Astrocyte (in vitro differentiated cells and primary cell): ENCODE data around the gene SRRM4. TPM values are rescaled to one million over a fixed set of nuclear protein-coding genes. Genes with fewer than 3 reads are reported as not detected.

Source experiments
- DNase-seq: peaks from one replicate; pipeline ENCODE4 v3.0.0-alpha.2; 2010; ENCODE audit warnings: low read depth
- FAIRE-seq: peaks from 2 replicates; lab custom pipeline; 2011; peaks lifted over from hg19 to GRCh38; lab: Jason Lieb, UNC
- H2AFZ ChIP-seq: 2 replicates; pipeline ENCODE4 v1.6.0; 2012; ENCODE audit warnings: low read depth, low read length, inconsistent platforms
- H3K27ac ChIP-seq: 2 replicates; pipeline ENCODE4 v1.5.1; 2011; ENCODE audit warnings: low read depth, low read length, inconsistent platforms
- H3K27me3 ChIP-seq: 2 replicates; pipeline ENCODE4 v1.6.0; 2011; ENCODE audit warnings: low read length, inconsistent platforms; ENCODE audit not compliant: insufficient read depth
- H3K36me3 ChIP-seq: 2 replicates; pipeline ENCODE4 v1.5.1; 2011; ENCODE audit warnings: low read length, inconsistent platforms; ENCODE audit not compliant: insufficient read depth
- H3K4me1 ChIP-seq: 2 replicates; pipeline ENCODE4 v1.5.1; 2011; ENCODE audit warnings: low read length, inconsistent platforms; ENCODE audit not compliant: insufficient read depth
- H3K4me2 ChIP-seq: 2 replicates; pipeline ENCODE4 v1.6.0; 2012; ENCODE audit warnings: low read length, inconsistent platforms
- H3K4me3 ChIP-seq: 2 replicates; pipeline ENCODE4 v1.5.1; 2011; ENCODE audit warnings: low read depth, mild to moderate bottlenecking, low read length, inconsistent platforms; ENCODE audit not compliant: insufficient read depth
- H3K79me2 ChIP-seq: 2 replicates; pipeline ENCODE4 v1.6.0; 2012; ENCODE audit warnings: mild to moderate bottlenecking, low read length, inconsistent platforms; ENCODE audit not compliant: insufficient read depth
- H3K9ac ChIP-seq: 2 replicates; pipeline ENCODE4 v1.6.0; 2012; ENCODE audit warnings: mild to moderate bottlenecking, low read length, inconsistent platforms
- H3K9me3 ChIP-seq: 2 replicates; pipeline ENCODE4 v1.5.1; 2012; ENCODE audit warnings: low read depth, mild to moderate bottlenecking, low read length, inconsistent platforms; ENCODE audit not compliant: insufficient read depth
- H4K20me1 ChIP-seq: 2 replicates; pipeline ENCODE4 v1.6.0; 2012; ENCODE audit warnings: low read length, inconsistent platforms; ENCODE audit not compliant: insufficient read depth
- H3K27ac Mint-ChIP-seq: one replicate; pipeline ENCODE4 v1.8.0; 2021; ENCODE audit warnings: mild to moderate bottlenecking, mixed read lengths; ENCODE audit not compliant: unreplicated experiment
- H3K27me3 Mint-ChIP-seq: one replicate; pipeline ENCODE4 v1.8.0; 2021; ENCODE audit warnings: low read depth, mixed read lengths; ENCODE audit not compliant: unreplicated experiment
- H3K36me3 Mint-ChIP-seq: one replicate; pipeline ENCODE4 v1.8.0; 2021; ENCODE audit warnings: low read depth, mixed read lengths; ENCODE audit not compliant: unreplicated experiment
- H3K4me1 Mint-ChIP-seq: one replicate; pipeline ENCODE4 v1.8.0; 2021; ENCODE audit warnings: low read depth, mixed read lengths; ENCODE audit not compliant: unreplicated experiment
- H3K4me3 Mint-ChIP-seq: one replicate; pipeline ENCODE4 v1.8.0; 2021; ENCODE audit warnings: mild to moderate bottlenecking, moderate library complexity, mixed read lengths; ENCODE audit not compliant: unreplicated experiment
- H3K9me3 Mint-ChIP-seq: one replicate; pipeline ENCODE4 v1.8.0; 2021; ENCODE audit warnings: mild to moderate bottlenecking, mixed read lengths; ENCODE audit not compliant: unreplicated experiment
- EZH2 ChIP-seq: IDR thresholded peaks from 2 replicates; pipeline ENCODE4 v1.6.1; 2012; ENCODE audit warnings: mild to moderate bottlenecking, low read length, inconsistent platforms; ENCODE audit not compliant: insufficient read depth
- total RNA-seq: library from RNA; stranded (reverse); gene quantifications from 2 replicates; pipeline ENCODE4 v1.2.1, GENCODE V29; 2021
- TF ChIP-seq, protein P1 (sequence below): IDR thresholded peaks from 2 replicates; pipeline ENCODE4 v1.5.1; 2011; ENCODE audit warnings: low read depth, mild to moderate bottlenecking, inconsistent platforms, low read length, moderate library complexity; ENCODE audit not compliant: insufficient read depth

SRRM4 gene
- total RNA-seq, 1 donor from 2014 or later = 0.30 TPM

- Histone ChIP-seq H3K4me2 (no peak overlapping the region), H2AFZ (no peak overlapping the region), H3K27me3 (no peaks in the 10 kb centered on the region), H4K20me1 (no peaks in the 10 kb centered on the region), H3K36me3 (no peaks in the 10 kb centered on the region), H3K79me2 (no peaks in the 10 kb centered on the region), H3K27ac (no peak overlapping the region), H3K9ac (no peak overlapping the region), H3K9me3 (no peaks in the 10 kb centered on the region), H3K4me3 (no peak overlapping the region), H3K4me1 (no peaks in the 10 kb centered on the region)
- no peak for TF ChIP-seq EZH2
- TF ChIP-seq, protein P1, sequence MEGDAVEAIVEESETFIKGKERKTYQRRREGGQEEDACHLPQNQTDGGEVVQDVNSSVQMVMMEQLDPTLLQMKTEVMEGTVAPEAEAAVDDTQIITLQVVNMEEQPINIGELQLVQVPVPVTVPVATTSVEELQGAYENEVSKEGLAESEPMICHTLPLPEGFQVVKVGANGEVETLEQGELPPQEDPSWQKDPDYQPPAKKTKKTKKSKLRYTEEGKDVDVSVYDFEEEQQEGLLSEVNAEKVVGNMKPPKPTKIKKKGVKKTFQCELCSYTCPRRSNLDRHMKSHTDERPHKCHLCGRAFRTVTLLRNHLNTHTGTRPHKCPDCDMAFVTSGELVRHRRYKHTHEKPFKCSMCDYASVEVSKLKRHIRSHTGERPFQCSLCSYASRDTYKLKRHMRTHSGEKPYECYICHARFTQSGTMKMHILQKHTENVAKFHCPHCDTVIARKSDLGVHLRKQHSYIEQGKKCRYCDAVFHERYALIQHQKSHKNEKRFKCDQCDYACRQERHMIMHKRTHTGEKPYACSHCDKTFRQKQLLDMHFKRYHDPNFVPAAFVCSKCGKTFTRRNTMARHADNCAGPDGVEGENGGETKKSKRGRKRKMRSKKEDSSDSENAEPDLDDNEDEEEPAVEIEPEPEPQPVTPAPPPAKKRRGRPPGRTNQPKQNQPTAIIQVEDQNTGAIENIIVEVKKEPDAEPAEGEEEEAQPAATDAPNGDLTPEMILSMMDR = no peak
- Mint-ChIP-seq H3K4me1 (peaks cover 3% of the 10 kb centered on the region), H3K4me3 (no peak overlapping the region), H3K27me3 (peaks cover 5% of the 10 kb centered on the region), H3K9me3 (peaks cover 3% of the 10 kb centered on the region), H3K36me3 (no peaks in the 10 kb centered on the region), H3K27ac (no peak overlapping the region)
- no peak for FAIRE-seq
- no peak for DNase-seq
These were observed 132.2 kb downstream of the SRRM4 start for GRCh38 chr12:119113496-119113986.

DNA sequence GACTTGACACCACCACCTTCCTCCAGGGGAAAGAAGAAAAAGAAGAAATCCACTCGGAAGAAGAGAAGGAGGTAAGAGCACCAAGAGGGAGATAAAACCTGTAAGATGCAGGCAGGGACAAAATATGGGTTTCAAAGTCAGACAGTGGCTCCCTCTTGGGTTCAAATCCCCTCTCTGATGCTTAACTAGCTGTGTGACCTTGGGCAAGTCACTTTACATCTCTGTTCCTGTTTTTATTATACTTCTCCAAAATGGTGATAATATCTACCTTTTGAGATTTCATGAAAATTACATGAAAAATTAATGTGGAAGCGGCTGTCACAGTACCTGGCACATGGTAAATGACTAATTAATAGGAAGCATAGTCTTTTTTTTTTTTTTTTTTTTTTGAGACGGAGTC is 133.0 kb downstream of the SRRM4 start:
- H4K20me1 ChIP-seq = no peaks in the 10 kb centered on the region
- no peak overlapping the region for H3K9ac ChIP-seq
- no peak overlapping the region for H3K4me2 ChIP-seq

More for the DNA sequence above, 133.0 kb downstream of the SRRM4 start:
- no peaks in the 10 kb centered on the region for H3K79me2 ChIP-seq
- peaks cover 2% of the 10 kb centered on the region for H3K9me3 Mint-ChIP-seq
- no peak overlapping the region for H3K27ac Mint-ChIP-seq
- H3K4me3 ChIP-seq = no peak overlapping the region
- H3K9me3 ChIP-seq = no peaks in the 10 kb centered on the region
- no peaks in the 10 kb centered on the region for H3K36me3 Mint-ChIP-seq
- no peaks in the 10 kb centered on the region for H3K4me1 ChIP-seq
- H3K4me1 Mint-ChIP-seq = peaks cover 4% of the 10 kb centered on the region
- no peak overlapping the region for H3K27ac ChIP-seq
- no peaks in the 10 kb centered on the region for H3K36me3 ChIP-seq
- H3K4me3 Mint-ChIP-seq = no peak overlapping the region
- TF ChIP-seq, protein P1 = no peak
- TF ChIP-seq EZH2 = no peak
- FAIRE-seq = no peak
- no peaks in the 10 kb centered on the region for H3K27me3 ChIP-seq
- DNase-seq = no peak
- H2AFZ ChIP-seq = no peak overlapping the region
- H3K27me3 Mint-ChIP-seq = peaks cover 4% of the 10 kb centered on the region
